NCI-H446 (cell line): ENCODE data around the gene C5orf63.
"Not testable (repeated sequence)": the region's sequence is repeated elsewhere in the genome, so short reads cannot be mapped to it uniquely, and the experiment has no call there.

Experiments used
- DNase-seq, 2 experiments: peaks; one replicate each; lab custom pipeline; 2025; lab: John Stamatoyannopoulos, UW

The C5orf63 gene

DNA sequence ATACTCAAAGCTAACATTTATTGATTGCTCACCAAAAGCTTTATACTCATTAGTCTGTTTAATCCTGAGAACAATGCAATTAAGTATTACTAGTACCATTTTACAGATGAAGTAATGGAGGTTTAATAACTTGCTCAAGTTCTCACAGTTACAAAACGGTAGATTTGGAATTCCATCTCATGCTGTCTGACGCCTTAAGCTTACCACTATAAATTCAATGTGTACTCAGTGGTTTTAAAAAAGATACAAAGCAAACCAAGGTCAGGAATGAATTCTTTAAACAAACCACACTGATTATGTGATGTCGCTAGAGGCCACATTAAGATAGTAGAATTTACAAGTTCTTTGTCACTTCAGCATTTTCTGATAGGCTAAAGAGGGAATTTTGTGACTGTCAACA is 1.2 kb upstream of the C5orf63 start:
- DNase-seq: no peak

DNA sequence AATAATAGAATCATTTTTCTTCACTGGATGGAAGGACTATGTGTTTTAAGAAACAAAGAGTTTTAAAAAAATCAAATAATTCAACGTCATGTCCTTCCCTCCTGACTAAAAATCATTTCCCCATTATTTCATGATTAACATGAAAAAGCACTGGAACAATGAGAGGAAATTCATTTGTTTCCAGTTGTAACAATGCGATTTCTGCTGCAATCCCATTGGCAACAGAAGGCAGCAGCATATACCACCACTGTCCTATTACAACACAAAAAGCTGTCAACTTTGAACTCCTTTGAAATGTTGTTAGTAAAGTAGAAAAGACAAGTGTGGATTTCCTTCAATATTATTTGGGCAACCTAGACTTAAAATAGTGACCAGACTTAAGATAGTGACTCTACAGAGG is 3.1 kb downstream of the C5orf63 start:
- no peak for DNase-seq

DNA sequence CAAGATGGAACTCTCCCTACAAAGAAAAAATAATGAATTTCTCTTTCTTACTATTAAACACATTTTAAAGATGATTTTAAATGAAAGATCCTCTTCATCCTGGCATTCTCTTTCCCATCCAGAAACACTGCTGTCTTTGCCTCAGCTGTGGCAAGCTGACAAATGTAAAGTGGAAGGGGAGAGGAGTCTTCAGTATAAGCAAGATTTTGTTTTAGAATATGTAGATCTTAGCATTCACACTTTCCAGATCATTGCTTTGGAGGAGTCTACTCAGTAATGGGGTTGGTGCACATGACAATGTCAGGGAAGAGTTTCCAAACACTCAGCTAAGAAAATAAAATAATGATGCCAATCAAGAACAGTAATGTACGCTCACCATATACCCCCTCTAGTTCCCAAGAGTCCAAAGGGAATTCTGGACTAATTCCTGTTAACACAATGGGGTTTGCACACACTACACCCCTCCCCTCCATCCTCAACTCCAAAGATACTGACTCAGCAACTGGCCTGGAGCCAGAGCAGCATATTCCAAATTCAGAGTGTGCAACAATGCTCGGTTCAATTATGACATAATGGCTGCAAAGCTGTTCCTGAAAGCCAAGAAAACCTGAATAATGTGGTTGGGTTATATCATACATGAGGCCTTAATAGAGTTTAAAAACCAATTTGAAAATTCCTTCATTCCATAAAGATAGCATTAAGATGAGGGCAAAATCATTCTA is 4.6 kb downstream of the C5orf63 start:
- DNase-seq: peak; percentile 28 to 70

DNA sequence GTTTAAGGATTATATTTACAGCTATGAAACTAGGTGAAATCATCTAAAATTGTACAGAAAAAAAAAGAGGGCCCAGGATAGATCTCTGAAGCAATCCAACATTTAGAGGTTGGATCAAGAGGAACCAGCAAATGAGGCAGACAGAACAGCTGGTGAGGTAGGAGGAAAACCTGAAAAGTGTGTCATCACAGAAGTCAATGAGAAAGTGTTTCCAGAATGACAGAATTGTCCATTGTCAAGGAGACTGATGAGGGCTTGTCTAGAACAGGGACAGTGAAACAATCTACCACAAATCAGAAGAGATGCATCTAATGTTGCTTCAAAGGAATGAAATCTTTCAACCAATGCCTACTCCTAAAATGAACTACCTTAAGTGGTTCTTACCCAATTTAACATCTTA is 6.6 kb downstream of the C5orf63 start:
- no peak for DNase-seq

DNA sequence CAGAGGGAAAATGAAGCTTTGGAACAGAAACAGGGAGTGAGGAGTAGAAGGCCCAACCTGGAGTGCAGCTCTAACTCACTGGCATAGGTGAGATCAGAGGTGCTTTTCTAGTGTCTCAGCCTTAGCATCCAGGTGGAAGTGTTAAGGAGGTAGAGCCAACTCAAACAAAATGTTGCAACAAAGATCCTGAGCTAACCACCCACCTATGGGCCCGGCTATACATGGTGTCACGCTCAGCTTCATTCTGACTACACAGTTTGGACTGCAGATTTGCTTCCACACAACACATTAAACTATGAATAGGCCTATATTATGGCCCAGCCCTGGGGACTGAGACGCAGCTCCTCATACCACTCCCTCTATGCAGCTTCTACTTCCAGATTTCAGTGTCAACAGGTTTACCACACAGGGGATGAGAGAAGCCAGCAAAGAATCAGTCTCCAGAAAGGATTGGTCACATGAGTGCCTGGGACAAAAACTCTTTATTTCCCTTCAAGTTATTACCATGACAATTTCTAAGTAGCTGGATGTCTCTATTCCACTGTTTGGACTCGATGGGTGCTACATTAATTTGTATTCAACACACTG is 9.0 kb downstream of the C5orf63 start:
- no peak for DNase-seq

DNA sequence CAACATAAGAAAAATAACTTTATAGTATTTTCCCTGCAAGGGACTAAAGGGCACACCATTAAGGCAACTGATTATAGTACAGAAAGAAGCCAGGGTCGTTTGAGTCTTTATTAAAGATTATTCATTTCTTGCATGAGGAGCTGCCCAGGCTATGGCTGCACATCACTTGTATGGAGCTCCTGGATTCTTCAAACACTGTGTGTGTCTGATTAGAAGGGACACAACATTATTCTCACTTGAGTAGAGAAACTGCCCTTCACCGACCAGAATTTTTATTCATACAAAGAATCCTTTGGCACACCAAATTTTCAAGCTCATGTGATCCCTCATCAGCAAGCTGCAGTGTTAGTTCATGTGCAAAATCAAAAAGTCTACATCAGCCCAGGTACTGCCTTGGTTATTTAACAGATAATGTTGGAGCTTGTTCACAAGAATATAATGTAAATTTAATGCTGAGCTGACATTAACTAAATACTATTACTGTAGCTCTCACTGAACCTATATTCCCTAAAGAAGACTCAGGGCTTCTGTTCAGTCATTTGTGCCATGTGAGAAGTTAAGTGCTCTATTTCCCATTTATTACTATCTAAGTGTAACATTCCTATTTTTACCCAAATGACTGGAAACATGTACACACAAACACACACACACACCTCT is 9.9 kb downstream of the C5orf63 start:
- DNase-seq: no peak

DNA sequence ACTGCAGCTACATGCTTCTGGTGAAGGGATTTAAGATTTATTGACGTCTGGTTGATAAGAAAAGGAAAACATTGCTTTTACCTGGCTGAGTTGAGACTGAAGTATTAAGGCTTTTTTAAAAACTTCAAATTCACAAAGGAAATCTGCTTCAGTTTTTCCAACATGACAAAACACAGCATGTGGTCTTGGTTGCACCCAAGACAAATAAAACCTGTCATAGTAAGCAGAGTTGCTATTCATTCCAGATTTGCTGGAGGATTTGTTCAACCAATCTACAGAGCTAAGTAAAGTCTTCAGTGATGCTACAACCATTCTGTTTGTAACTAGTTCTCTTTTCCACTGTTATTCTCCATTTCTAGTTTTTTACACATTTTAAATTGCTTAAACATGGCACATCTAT is 11.3 kb downstream of the C5orf63 start:
- DNase-seq: no peak

DNA sequence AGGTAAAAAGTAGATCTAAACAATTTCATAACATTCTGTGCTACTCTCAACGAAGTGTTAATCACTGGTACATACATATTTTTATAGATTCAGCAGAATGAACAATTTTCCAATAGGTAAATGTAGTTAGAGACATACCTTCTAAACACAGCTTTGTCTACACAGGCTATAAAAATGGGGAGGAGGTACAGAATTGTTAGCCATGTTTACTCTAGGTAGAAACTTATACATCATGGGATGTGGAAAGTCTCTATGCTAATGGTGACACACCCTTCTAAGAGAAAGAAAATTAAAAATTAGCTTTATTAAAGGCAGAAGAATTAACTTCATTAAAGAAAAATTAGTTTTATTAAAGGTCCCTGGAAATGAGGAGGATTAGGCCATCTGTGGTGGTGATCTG is 11.8 kb downstream of the C5orf63 start:
- no peak for DNase-seq

DNA sequence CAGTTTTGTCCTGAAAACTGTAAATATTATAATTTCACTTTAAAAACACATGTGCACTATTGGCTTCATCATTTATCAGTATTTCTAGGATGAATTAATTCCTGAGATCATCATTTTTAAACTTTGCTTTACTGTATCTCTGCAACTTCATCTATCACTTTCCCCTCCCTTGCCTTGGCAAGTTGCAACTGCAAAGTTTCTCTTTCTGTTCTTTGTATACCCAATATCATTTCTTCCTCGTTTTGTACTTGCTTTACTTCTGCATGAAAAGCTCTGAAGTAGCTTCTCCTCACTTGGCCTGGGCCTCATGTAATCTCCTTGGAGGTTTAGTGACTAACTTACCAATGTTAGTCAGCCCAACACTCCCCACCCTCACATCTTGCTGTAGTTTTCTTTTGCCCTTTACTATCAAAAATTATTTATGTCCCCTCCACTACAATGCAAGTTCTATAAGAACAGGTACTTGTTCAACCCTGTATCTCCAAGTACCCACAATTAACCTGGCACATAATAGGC is 12.8 kb downstream of the C5orf63 start:
- DNase-seq: no peak

DNA sequence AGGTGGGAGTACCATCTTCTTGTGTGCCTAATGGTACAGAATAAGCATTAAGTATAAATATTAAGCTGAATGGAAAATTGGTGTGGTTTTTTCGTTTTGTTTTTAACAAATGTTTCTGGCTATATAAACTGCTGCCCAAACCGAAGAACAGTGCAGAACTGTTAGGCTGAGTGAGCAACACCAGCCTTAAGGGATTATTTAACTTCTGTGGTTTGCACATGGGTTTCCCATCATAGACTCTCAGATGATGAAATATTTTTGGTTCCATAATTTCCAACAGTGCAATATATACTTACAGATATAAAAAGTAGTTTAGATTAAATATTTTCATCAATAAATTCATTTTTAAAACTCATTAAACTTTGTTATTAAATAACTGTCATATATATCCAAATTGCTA is 16.4 kb downstream of the C5orf63 start:
- no peak for DNase-seq

DNA sequence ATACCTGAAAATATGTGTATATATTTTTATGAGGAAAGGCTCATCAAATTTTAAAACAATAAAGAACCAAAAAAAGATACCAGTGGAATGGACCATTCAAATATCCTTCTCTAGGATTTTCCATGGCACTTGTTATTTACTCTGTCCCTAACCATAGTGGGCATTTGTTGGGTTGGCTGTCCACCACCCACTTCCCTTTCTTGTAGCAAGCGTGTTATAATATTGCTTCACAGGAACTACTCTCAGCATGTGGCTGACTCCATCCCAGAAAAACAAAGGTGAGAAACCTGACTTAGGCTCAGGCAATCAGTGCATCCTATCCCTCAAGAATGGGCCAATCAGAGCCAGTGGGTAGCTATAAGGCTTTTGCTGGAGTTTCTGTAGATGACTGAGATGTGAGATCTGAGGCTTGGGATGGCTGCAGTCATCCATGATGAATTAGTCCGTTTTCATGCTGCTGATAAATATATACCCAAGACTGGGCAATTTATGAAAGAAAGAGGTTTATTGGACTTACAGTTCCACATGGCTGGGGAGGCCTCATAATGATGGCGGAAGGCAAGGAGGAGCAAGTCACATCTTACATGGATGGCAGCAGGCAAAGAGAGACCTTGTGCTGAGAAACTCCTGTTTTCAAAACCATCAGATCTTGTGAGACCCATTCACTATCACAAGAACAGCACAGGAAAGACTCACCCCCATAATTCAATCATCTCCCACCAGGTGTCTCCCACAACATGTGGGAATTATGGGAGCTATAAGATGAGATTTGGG is 17.2 kb downstream of the C5orf63 start:
- no peak for DNase-seq

DNA sequence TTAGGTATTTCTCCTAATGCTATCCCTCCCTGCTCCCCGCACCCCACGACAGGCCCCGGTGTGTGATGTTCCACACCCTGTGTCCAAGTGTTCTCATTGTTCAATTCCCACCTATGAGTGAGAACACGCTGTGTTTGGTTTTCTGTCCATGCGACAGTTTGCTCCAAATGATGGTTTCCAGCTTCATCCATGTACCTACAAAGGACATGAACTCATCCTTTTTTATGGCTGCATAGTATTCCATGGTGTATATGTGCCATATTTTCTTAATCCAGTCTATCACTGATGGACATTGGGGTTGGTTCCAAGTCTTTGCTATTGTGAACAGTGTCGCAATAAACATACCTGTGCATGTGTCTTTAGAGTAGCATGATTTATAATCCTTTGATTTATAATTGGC is 19.8 kb downstream of the C5orf63 start:
- not testable (repeated sequence) for DNase-seq

DNA sequence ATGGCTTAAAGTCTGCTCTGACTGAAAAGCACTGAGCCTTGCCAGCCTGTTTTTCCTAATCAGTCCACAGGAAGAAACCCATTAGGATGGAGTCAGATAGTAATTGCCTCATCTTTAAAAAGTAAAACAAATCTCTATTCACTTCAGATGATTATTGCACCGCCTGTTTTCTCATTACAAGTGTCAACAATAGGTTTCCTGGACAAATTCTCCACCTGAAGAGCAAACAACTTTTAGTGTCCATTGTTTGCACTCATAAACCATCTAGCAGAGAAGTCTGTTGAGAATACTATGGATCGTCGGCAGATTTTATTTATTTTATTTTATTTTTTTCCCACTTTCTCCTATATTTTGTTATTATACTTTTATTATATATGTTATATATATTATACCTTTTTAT is 20.3 kb downstream of the C5orf63 start:
- DNase-seq: no peak

DNA sequence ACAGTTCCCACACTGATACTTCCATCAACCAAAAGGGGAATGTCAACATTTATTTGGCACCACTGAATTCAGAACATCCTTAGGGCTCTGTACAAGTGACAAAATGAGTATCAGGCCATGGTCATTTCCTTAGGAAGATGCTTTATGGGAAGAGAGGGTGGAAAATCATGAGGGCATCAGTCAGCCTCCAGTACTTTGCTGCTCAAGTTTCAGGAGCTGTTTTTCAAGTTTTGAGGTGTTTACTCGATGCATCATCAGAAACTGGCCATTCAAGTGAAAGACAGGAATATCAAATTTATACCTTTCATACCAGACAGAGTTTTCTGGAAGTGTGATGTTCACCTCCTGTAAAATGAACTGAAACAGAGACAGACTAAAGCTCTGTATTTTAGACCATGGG is 21.7 kb downstream of the C5orf63 start:
- DNase-seq: no peak

DNA sequence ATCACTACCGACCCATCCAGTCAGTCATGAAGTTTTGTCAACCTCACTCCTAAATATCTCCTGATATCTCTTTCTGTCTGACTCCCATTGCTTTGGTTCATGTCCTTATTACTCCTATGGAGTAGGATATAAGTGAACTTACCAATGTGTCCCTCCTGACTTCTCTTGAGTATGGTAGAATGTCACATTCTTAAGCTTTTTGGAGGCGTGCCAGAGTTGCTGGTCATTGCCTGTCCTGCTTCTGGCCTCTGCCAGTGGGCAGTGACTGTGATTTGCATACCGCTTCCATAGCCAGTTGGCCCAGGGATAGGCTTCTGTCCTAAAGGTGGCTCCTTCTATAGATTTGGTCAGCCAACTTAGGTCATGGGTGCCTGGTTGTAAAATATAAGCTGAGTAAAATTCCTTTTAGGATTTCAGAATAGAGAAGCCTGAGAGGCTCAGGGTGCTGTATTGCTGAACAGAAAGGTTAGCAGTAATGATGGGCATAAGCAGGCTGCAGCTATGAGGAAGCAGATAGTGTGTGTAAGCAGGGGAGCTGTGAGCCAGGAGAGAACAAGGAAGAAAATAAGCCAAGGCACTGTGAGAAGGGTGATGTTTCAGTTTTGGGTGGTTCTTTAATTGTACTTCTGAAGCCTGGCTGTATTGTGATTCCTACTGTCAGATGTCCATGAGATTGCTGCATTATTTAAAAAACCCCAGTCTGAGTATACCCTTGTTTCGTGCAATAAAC is 26.8 kb downstream of the C5orf63 start:
- no peak for DNase-seq

DNA sequence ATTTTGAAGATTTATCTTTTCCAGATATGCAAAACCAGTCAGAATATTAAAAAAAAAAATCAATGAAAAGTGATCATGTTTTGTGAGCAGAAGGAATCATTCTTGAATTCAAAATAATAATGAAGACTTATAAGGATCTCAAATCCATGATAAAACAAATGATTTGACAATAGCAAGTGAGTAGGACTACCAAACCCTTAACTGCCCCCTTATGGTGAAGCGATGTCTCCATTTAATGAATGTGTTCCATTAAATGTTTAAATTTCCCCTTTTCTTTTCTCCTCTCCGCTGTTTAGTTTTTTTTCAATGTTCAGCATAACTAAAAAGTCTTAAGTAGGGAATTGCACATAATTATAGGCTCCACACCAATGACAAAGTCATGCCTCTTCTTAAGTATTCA is 30.7 kb downstream of the C5orf63 start:
- no peak for DNase-seq

DNA sequence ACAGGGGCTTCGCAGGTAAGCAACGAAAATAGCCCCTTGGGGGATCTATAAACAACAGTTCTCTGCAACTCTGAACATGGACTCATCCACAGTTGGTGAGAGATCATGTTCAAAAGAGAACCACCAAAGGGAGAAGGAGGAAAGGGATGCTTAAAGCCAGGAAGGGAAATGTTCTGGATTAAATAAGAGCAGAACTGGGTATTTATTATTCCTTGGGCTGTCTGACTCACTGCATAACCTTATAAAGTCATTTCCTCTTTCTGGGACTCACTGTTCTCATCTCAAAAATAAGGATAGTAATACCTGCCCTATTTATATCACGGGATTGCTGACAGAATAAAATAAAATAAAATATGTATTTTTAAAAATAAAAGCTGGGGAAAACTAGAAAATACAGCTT is 31.7 kb downstream of the C5orf63 start:
- no peak for DNase-seq

DNA sequence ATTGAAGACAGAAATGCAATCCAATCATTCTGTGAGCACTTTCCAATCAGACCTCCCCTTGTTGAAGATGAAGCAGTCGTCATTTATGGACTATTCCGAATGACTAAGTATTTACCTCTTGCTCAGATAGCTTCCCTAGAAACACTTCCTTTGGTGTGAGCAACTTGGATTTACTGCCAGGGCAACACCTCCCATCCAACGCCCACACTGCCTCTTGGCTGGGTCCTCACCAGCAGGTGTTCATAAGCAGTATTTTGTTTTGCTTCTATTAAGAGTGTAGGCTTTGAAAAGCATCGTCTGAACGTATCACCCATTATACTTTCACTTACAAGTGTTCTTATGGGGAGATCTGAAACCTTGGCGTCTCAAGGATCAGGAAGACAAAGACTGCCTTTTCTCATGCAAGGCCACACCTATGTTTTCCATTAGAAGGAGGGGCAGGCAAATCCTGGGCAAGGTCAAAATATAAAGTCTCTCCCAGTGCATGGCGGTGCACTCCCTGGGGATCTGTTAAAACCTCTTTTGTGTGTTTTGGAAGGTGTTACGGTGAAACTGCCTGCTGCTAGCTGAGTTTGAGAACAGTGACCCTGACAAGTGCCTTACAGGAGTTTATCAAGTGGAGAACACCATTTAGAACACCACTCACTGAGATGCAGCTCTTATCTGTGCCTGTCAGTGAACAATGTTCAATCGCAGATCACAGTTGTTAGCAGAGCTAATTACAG is 32.3 kb downstream of the C5orf63 start:
- no peak for DNase-seq

DNA sequence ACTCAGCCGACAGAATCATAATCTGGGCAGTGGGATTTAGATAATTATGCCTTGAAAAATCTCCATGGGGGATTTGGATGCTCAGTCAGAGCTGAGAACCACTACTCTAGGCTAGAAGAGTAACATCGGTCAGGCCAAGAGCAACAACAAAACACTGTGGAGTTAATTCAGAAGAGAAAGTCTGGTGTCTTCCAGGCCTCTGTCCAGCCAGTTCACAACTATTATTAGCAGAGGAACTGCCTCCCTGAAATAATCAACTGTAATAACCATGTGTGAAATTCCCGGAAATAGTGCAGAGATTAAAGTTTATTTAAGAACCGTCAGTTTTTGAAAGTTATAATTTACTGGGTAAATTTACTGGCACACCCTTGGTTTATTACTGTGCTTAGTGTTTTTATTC is 34.8 kb downstream of the C5orf63 start:
- no peak for DNase-seq

DNA sequence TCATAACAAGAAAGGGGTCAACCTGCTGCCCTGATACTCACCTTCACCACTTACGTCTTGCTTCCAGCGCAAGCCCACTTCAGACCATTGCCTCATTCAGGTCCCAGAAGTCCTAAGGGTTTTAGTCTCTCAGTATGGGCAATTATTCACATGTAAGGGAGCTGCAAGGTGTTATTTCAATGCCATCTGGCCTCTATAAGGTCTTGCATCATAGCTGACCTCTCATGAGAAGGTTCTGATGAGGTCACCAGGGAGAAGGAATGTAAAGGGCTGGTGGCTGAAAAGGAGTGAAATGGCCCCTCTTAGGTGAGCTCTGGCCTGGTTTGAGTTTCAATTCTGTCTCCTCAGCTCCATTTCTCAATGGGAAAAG is 41.5 kb downstream of the C5orf63 start:
- no peak for DNase-seq

DNA sequence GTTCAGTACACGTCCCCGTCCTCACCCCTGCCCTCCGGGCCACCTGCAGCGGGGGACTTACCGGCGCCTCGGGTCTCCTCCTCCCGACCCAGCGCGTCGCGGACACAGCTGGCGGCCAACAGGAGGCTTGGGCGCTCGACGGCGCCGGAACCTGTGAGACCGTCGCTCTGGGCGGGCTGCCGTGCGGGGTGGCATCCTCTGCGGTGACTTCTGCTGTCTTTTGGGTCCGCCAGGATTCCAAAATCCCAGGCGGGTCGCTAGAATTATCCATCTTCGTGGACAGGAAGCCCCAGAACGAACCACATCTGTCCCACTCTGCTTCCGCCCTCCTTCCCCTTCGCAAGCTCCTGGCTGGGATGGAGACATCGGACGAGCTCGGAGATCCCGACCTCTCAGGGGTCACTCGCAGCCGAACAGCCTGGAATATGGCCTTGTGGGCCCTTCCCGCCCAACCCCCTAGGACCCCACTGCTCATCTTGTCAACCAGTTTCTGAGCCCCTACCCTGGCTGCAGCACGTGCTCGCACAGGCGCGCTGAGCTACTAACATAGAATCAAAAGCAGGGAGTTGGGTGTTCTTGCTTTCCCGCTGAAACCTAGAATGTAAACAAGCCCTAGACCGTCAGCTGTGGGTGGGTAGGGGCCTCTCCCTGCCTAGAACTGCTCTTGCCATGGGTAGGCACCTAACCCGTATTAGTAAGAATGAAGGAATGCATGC is 42.0 kb downstream of the C5orf63 start:
- no peak for DNase-seq
